ENCODE results near the gene PAPOLB.

The PAPOLB gene

DNA sequence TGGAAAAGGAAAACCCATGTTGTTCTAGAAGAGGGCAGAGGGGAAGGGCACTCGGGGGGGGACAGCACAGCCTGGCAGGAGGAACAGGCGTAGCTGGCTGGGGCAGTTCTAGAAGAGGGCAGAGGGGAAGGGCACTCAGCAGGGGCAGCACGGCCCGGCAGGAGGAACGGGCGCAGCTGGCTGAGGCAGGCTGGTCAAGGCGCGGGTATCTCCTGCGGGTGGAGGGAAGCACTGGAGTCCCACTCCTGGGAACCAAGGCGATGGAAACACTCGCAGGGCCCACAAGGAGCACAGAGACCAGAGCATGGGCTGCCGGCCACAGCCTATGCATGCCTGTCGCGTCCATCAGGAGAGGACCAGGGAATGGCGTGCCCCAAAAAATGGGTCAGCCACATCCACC is 36.7 kb downstream of the PAPOLB start:
- Histone ChIP-seq H3K9me3 (ENCODE audit: control insufficient read depth, low read length) (no peaks in the 10 kb centered on the region), H3K4me1 (ENCODE audit: control insufficient read depth, insufficient read depth, low read length) (no peaks in the 10 kb centered on the region), H3K36me3 (ENCODE audit: control insufficient read depth, insufficient read depth, low read length) (no peaks in the 10 kb centered on the region), H3K9ac (ENCODE audit: low read length) (no peak overlapping the region), H3K27me3 (ENCODE audit: control insufficient read depth, insufficient read depth, low read length) (no peaks in the 10 kb centered on the region), H3K4me3 (ENCODE audit: low read length) (no peak overlapping the region)

DNA sequence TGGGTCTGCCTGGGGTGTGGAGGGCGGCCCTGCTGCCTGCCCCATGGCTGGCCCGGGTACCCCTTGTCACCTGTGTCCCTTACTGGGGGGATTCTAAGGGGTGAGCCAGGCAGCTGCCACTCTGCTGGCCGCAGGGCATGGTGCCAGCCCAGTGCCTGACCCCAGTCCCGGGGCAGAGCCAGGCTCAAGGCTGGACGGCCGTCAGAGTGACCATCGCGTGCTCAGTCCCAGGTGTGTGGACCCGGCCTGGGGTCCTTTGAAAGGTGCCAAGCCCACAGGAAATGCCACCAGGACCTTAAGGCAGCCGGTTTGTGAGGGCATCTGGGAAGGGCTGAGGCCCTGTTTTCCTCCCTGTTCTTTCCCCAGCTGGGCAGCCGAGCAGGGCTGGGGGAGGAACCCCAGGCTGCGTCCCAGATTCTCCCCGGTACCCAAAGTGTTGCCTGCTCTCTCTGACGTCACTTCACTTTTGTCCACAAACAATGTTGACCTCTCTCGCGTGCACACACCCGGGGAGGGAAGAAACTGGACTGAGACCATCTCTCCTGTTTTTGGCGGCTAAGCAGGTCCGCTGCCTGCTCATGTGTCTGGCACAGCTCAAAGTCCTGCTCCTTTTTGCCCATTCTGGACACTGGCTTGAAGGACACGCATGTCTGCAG is 37.6 kb downstream of the PAPOLB start:
- Histone ChIP-seq H3K9me3 (ENCODE audit: control insufficient read depth, low read length) (no peaks in the 10 kb centered on the region), H3K27me3 (ENCODE audit: control insufficient read depth, insufficient read depth, low read length) (no peaks in the 10 kb centered on the region), H3K36me3 (ENCODE audit: control insufficient read depth, insufficient read depth, low read length) (no peaks in the 10 kb centered on the region), H3K4me3 (ENCODE audit: low read length) (no peak overlapping the region), H3K9ac (ENCODE audit: low read length) (no peak overlapping the region), H3K4me1 (ENCODE audit: control insufficient read depth, insufficient read depth, low read length) (no peaks in the 10 kb centered on the region)

GRCh38 chr7:4823441-4824119 is 38.2 kb downstream of the PAPOLB start:
- H3K27me3 ChIP-seq (ENCODE audit: control insufficient read depth, insufficient read depth, low read length), result no peaks in the 10 kb centered on the region
- no peak overlapping the region for H3K4me3 ChIP-seq (ENCODE audit: low read length)

DNA sequence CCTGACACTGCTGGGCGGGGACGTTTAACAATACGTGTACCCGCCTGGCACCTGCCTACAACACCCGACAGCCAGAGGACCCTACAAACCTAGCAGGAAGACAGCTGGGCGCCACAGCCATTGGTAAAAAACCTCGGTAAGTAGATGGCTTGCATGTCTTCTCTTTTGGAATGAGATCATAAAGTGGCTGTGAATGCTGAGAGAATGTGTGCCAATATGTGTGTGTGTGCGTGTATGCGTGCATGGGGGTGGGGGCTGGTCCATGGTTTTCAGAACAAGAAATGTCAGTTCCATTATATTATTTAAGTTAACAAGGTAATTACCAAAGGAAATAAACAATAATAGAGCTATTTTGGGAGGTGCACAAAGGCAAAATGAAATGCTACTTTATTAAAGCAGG is 39.2 kb downstream of the PAPOLB start:
- Histone ChIP-seq H3K4me1 (ENCODE audit: control insufficient read depth, insufficient read depth, low read length) (no peaks in the 10 kb centered on the region), H3K27me3 (ENCODE audit: control insufficient read depth, insufficient read depth, low read length) (no peaks in the 10 kb centered on the region), H3K9me3 (ENCODE audit: control insufficient read depth, low read length) (no peaks in the 10 kb centered on the region), H3K9ac (ENCODE audit: low read length) (no peak overlapping the region), H3K4me3 (ENCODE audit: low read length) (no peak overlapping the region), H3K36me3 (ENCODE audit: control insufficient read depth, insufficient read depth, low read length) (no peaks in the 10 kb centered on the region)

More at GRCh38 chr7:4823441-4824119, 38.2 kb downstream of the PAPOLB start:
- H3K9me3 ChIP-seq (ENCODE audit: control insufficient read depth, low read length), result no peaks in the 10 kb centered on the region
- no peaks in the 10 kb centered on the region for H3K36me3 ChIP-seq (ENCODE audit: control insufficient read depth, insufficient read depth, low read length)
- no peaks in the 10 kb centered on the region for H3K4me1 ChIP-seq (ENCODE audit: control insufficient read depth, insufficient read depth, low read length)
- H3K9ac ChIP-seq (ENCODE audit: low read length), result no peak overlapping the region

DNA sequence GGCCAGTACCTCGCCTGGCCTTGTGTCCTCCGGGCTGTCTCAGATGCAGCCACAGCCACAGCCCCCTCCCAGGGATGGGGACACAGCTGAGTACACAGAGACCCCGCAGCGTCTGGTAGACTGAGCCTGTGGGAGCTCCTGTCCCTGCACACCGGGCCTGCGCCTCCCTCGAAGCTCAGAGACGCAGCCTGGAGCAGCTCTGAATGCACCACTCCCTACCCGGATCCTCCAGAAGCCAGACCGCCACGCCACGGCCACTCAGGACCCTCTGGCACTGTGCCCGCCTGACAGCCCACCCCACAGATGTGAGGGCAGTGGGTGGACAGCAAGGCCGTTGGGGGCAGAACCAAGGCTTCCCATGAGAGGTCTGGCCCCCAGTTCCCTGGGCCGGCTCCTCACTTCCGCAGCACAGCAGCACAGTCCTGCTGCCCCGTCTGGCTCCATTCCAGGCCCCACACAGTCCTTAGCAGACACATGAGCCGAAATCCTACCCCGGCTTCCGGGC is 40.8 kb downstream of the PAPOLB start:
- no peaks in the 10 kb centered on the region for H3K27me3 ChIP-seq (ENCODE audit: control insufficient read depth, insufficient read depth, low read length)
- H3K36me3 ChIP-seq (ENCODE audit: control insufficient read depth, insufficient read depth, low read length), result no peaks in the 10 kb centered on the region
- no peak overlapping the region for H3K9ac ChIP-seq (ENCODE audit: low read length)
- H3K9me3 ChIP-seq (ENCODE audit: control insufficient read depth, low read length), result no peaks in the 10 kb centered on the region
- H3K4me1 ChIP-seq (ENCODE audit: control insufficient read depth, insufficient read depth, low read length), result no peaks in the 10 kb centered on the region
- H3K4me3 ChIP-seq (ENCODE audit: low read length), result no peak overlapping the region

DNA sequence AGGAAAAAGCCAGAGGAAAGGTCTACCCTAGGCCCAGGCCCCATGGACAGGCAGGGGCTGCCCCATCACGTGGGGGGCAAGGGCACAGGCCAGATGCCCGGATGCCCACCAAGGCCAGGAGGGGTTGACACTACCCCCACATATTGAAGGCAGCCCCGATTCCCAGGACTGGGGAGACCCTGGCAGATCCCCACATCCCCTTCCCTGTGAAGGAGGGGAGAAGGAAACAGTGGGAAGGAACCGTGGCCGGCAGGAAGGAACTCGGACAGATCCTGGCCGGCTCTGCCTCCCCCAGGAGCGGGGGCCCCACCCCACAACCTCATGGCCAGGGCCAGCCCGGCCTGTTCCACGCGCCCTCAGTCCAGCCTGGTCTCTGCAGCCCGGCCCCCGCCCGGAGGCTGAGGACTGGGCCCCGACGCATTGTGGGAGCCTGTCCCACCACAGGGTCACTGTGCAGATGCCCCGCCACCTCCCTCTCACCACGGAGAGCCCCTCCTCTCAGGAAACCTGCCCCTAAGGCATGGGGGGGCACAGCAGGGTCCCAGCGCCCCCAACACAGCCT is 41.3 kb downstream of the PAPOLB start:
- H3K27me3 ChIP-seq (ENCODE audit: control insufficient read depth, insufficient read depth, low read length), result no peaks in the 10 kb centered on the region
- H3K36me3 ChIP-seq (ENCODE audit: control insufficient read depth, insufficient read depth, low read length), result no peaks in the 10 kb centered on the region
- H3K4me1 ChIP-seq (ENCODE audit: control insufficient read depth, insufficient read depth, low read length), result no peaks in the 10 kb centered on the region
- no peaks in the 10 kb centered on the region for H3K9me3 ChIP-seq (ENCODE audit: control insufficient read depth, low read length)
- H3K4me3 ChIP-seq (ENCODE audit: low read length), result no peak overlapping the region
- no peak overlapping the region for H3K9ac ChIP-seq (ENCODE audit: low read length)

GRCh38 chr7:4819560-4820404 is 42.0 kb downstream of the PAPOLB start:
- H3K9ac ChIP-seq (ENCODE audit: low read length), result no peak overlapping the region
- H3K36me3 ChIP-seq (ENCODE audit: control insufficient read depth, insufficient read depth, low read length), result no peaks in the 10 kb centered on the region
- H3K4me3 ChIP-seq (ENCODE audit: low read length), result no peak overlapping the region
- no peaks in the 10 kb centered on the region for H3K4me1 ChIP-seq (ENCODE audit: control insufficient read depth, insufficient read depth, low read length)
- no peaks in the 10 kb centered on the region for H3K9me3 ChIP-seq (ENCODE audit: control insufficient read depth, low read length)
- no peaks in the 10 kb centered on the region for H3K27me3 ChIP-seq (ENCODE audit: control insufficient read depth, insufficient read depth, low read length)

DNA sequence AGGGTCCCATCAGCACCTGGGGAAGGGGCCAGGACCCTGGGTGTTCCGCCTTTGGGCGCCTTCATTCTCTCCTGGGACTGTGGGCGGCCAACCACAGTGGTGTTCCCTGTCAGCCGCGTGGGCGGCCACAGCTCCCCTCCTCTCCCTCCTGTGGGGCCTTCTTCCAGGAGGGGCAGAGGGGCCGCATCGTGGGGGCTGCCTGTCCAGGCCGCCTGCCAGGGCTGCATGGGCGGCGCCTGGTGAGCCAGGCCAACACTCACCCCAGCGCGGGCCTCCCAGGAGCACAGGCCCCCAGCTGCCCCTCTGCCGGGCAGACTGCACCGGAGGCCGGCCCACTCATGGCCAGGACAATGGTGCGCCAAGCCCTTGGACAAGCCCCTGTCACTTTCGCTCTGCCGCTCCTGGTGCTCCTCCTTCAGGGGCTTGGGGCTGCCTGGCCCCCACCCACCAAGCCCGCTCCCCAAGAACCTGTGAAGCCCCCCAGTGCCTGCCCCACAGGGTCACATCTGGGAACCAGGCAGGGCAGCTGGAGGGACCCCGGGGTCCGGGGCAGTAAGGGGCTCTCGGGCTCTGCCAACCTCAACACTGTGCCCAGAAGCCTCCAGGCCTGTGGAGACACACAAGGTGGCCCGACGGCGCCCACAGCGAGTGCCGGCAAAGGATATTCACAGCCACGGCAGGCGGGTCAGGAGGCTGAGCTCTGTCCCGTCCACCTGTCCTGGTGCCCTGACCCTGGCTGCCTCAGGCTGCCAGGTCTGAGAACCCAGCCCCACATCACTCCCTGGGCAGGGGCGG is 43.6 kb downstream of the PAPOLB start:
- no peaks in the 10 kb centered on the region for H3K4me1 ChIP-seq (ENCODE audit: control insufficient read depth, insufficient read depth, low read length)
- H3K9me3 ChIP-seq (ENCODE audit: control insufficient read depth, low read length), result no peaks in the 10 kb centered on the region
- no peak overlapping the region for H3K9ac ChIP-seq (ENCODE audit: low read length)
- no peak overlapping the region for H3K4me3 ChIP-seq (ENCODE audit: low read length)
- peaks cover under 1% of the 10 kb centered on the region for H3K27me3 ChIP-seq (ENCODE audit: control insufficient read depth, insufficient read depth, low read length)
- H3K36me3 ChIP-seq (ENCODE audit: control insufficient read depth, insufficient read depth, low read length), result no peaks in the 10 kb centered on the region

DNA sequence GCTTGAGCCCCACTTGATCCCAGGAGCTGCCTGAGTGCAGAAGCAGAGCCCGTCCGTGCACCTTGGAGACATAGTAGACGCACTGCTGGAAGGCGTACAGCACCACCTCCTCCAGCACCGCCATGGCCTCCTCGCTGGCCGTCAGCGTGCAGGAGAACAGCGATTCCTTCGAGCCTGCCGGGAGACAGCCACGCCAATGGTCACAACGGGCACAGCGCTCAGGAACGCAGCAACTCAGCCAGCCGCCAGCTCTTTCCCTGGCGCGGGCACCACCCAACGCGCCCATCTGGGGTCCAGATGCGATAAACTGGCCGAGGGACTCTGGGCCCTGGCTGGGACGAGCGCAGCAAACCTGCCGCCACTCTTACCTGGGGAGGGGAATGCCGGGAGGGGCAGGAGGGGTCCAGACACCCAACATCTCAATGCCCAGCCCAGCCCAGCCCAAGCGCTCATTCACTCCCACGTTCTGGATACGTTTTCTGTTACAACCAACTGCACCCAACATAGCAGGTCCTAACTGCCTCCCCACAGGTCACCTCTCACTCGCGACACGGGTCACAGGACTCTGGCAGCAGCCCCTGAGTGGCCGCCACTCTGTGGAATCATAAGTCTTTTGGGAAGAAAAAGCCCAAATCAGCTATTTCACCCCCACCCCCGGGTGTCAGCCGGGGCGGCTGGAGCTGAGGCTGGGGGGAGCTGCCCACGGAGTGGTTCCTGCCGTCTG is 44.5 kb downstream of the PAPOLB start:
- Histone ChIP-seq H3K36me3 (ENCODE audit: control insufficient read depth, insufficient read depth, low read length) (no peaks in the 10 kb centered on the region), H3K4me1 (ENCODE audit: control insufficient read depth, insufficient read depth, low read length) (no peaks in the 10 kb centered on the region), H3K4me3 (ENCODE audit: low read length) (no peak overlapping the region), H3K27me3 (ENCODE audit: control insufficient read depth, insufficient read depth, low read length) (peaks cover 4% of the 10 kb centered on the region), H3K9me3 (ENCODE audit: control insufficient read depth, low read length) (no peaks in the 10 kb centered on the region), H3K9ac (ENCODE audit: low read length) (no peak overlapping the region)

DNA sequence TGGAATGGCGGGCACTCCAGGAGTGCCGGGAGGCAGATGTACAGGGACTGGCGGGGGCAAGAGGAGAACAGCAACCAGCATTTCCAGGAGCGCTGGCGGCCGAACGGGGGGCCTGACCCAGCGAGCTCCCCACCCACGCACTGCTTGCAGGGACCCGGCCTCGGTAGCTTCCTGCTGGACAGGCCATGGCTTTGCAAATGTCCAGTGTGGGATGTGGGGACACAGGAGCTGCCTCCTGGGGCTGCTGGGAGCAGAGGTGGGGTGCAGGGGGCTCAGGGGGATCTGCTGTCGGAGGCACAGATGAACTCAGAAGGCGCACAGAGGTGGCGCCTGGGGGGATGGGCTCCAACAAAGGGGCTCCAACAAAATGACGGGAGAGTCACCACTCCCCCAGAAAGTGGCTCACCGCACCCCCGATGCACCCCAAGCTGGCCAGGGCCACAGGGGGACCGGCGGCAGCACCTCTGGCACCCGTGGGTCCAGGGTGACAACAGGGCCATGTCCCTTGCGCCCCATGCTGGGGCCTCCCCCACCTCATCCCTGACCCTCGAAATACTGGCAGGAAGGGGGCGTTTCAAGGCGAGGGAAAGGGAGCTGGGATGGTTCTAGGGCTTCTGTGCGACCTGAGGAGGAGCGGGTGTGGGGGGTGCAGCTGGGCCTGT is 45.3 kb downstream of the PAPOLB start:
- peaks cover 4% of the 10 kb centered on the region for H3K27me3 ChIP-seq (ENCODE audit: control insufficient read depth, insufficient read depth, low read length)
- no peaks in the 10 kb centered on the region for H3K36me3 ChIP-seq (ENCODE audit: control insufficient read depth, insufficient read depth, low read length)
- no peaks in the 10 kb centered on the region for H3K4me1 ChIP-seq (ENCODE audit: control insufficient read depth, insufficient read depth, low read length)
- H3K9me3 ChIP-seq (ENCODE audit: control insufficient read depth, low read length), result no peaks in the 10 kb centered on the region
- H3K4me3 ChIP-seq (ENCODE audit: low read length), result no peak overlapping the region
- no peak overlapping the region for H3K9ac ChIP-seq (ENCODE audit: low read length)

All from mucosa of stomach (tissue), 1 donor.